Activated CD8-positive, alpha-beta T cell treated with anti-CD3 and anti-CD28 coated beads, Interleukin-2, amount 10 ng/mL, durations not matched to agents 7 days and 5 days (primary cell): ENCODE results near the gene FBXL15. TPM values are rescaled to one million over a fixed set of nuclear protein-coding genes. Genes with fewer than 3 reads are reported as not detected.

Experiments used
- ATAC-seq: fragments of 150-1000 bp; cut with Tn5 transposase; one replicate; pipeline ENCODE4 v1.10.0; 2021; ENCODE audit warnings: moderate library complexity
- CTCF ChIA-PET: fragments of 350-600 bp; sonication (Branson Sonifier 250); formaldehyde crosslinking; loops from one replicate; lab custom pipeline; 2021; ENCODE audit warnings: antibody characterized with exemption; lab: Charles Lee
- POLR2A ChIA-PET: fragments of 350-600 bp; sonication (Branson Sonifier 250); formaldehyde crosslinking; loops from one replicate; lab custom pipeline; 2021; ENCODE audit warnings: antibody characterized with exemption; lab: Charles Lee
- DNase-seq: peaks from one replicate; pipeline ENCODE4 v3.0.0-alpha.2; 2020
- H3K27ac Mint-ChIP-seq: one replicate; pipeline ENCODE4 v1.8.0; 2021; ENCODE audit warnings: mild to moderate bottlenecking, mixed read lengths
- H3K27me3 Mint-ChIP-seq: one replicate; pipeline ENCODE4 v1.8.0; 2021; ENCODE audit warnings: low read depth, mixed read lengths
- H3K36me3 Mint-ChIP-seq: one replicate; pipeline ENCODE4 v1.8.0; 2021; ENCODE audit warnings: low read depth, mixed read lengths
- H3K4me1 Mint-ChIP-seq: one replicate; pipeline ENCODE4 v1.8.0; 2021; ENCODE audit warnings: low read depth, mixed read lengths
- H3K4me3 Mint-ChIP-seq: one replicate; pipeline ENCODE4 v1.8.0; 2021; ENCODE audit warnings: mild to moderate bottlenecking, mixed read lengths
- H3K9me3 Mint-ChIP-seq: one replicate; pipeline ENCODE4 v1.8.0; 2022; ENCODE audit warnings: mixed read lengths; ENCODE audit not compliant: insufficient read depth
- total RNA-seq, 2 experiments: library from RNA; stranded (reverse); gene quantifications; one replicate each; pipeline ENCODE4 v1.2.3, GENCODE V29; 2021

The FBXL15 gene
- total RNA-seq, 2 experiments from 2014 or later = 12.7 to 13.8 TPM

- H3K27ac Mint-ChIP-seq = peak overlapping the region; percentile 52
- peak overlapping the region; percentile 53 for H3K4me3 Mint-ChIP-seq
- H3K36me3 Mint-ChIP-seq = peaks cover 40% of the 10 kb centered on the region
- no peak for DNase-seq
- POLR2A ChIA-PET = interaction anchor here (1.0 to 8.0 kb wide), 5 partner anchors 15 to 266 kb away, joined by 3 to 68 read pairs (median 4); partner anchors contain the start of gene FBXL15
- ATAC-seq = no peak
- CTCF ChIA-PET = interaction anchor here (0.8 to 10.7 kb wide), 25 partner anchors 8 to 229 kb away, joined by 3 to 156 read pairs (median 6); partner anchors contain the start of genes ACTR1A, C10orf95, CUEDC2 and ELOVL3
- no peaks in the 10 kb centered on the region for H3K9me3 Mint-ChIP-seq
- H3K27me3 Mint-ChIP-seq = no peaks in the 10 kb centered on the region
- H3K4me1 Mint-ChIP-seq = peaks cover 42% of the 10 kb centered on the region
Measured at GRCh38 chr10:102398172-102399020, 22.2 kb upstream of the FBXL15 start.

DNA sequence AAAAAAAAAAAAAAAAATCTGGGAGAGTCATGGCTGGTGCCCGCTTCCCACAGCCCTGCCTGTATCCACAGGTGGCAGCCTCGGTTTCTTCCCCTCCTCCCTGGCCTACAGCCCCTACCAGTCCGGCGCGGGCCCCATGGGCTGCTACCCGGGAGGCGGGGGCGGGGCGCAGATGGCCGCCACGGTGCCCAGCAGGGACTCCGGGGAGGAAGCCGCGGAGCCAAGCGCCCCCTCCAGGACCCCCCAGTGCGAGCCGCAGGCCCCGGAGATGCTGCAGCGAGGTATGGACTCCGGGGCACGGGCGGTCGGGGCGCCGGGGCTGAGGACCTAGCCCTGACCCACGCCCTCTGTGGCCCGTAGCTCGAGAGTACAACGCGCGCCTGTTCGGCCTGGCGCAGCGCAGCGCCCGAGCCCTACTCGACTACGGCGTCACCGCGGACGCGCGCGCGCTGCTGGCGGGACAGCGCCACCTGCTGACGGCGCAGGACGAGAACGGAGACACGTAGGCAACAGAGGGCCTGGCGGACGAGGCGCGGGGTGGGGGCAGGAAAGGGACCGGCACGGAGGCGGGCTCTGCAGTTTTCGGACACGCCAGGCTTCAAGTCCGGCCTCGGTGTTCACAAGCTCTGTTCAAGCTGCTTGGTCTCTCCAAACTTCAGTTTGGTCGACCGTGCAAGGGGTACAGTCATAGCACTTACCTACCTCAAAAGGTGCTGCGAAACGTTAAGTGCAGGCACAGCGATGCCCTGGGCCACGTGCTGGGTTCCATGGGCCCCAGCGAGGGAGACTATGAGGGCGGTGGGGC is 21.2 kb upstream of the FBXL15 start:
- H3K9me3 Mint-ChIP-seq = no peaks in the 10 kb centered on the region
- ChIA-PET POLR2A (interaction anchor here (1.3 to 8.0 kb wide), 5 partner anchors 11 to 168 kb away, joined by 3 to 68 read pairs (median 4); partner anchors contain the start of gene FBXL15), CTCF (interaction anchor here (0.7 to 10.7 kb wide), 30 partner anchors 8 to 242 kb away, joined by 3 to 156 read pairs (median 5); partner anchors contain the start of genes ACTR1A, C10orf95, CUEDC2 and ELOVL3)
- ATAC-seq (peak; percentile 63), DNase-seq (peak; percentile 92)
- peak overlapping the region; percentile 56 for H3K4me3 Mint-ChIP-seq
- peaks cover 40% of the 10 kb centered on the region for H3K36me3 Mint-ChIP-seq
- peak overlapping the region; percentile 78 for H3K27ac Mint-ChIP-seq
- peaks cover 39% of the 10 kb centered on the region for H3K4me1 Mint-ChIP-seq
- H3K27me3 Mint-ChIP-seq = no peaks in the 10 kb centered on the region

GRCh38 chr10:102400076-102400475 is 20.6 kb upstream of the FBXL15 start:
- Mint-ChIP-seq H3K4me3 (peak overlapping the region; percentile 56), H3K9me3 (no peaks in the 10 kb centered on the region), H3K27ac (peak overlapping the region; percentile 78), H3K27me3 (no peaks in the 10 kb centered on the region), H3K36me3 (peaks cover 40% of the 10 kb centered on the region), H3K4me1 (peaks cover 39% of the 10 kb centered on the region)
- DNase-seq (no peak), ATAC-seq (no peak)
- ChIA-PET POLR2A (interaction anchor here (1.3 to 8.0 kb wide), 4 partner anchors 10 to 168 kb away, joined by 3 to 68 read pairs (median 4); partner anchors contain the start of gene FBXL15), CTCF (interaction anchor here (1.2 to 10.7 kb wide), 17 partner anchors 10 to 242 kb away, joined by 3 to 156 read pairs (median 8); partner anchors contain the start of genes ACTR1A, C10orf95, ELOVL3 and FBXL15)

GRCh38 chr10:102400598-102401341 is 19.9 kb upstream of the FBXL15 start:
- no peaks in the 10 kb centered on the region for H3K9me3 Mint-ChIP-seq
- peak overlapping the region; percentile 12 for H3K4me3 Mint-ChIP-seq
- ChIA-PET CTCF (interaction anchor here (1.8 to 10.7 kb wide), 7 partner anchors 10 to 183 kb away, joined by 8 to 156 read pairs (median 15); partner anchors contain the start of genes ELOVL3 and FBXL15), POLR2A (interaction anchor here (1.7 to 8.0 kb wide), 2 partner anchors 21 to 169 kb away, joined by 3 to 68 read pairs; partner anchors contain the start of gene FBXL15)
- peaks cover 40% of the 10 kb centered on the region for H3K36me3 Mint-ChIP-seq
- DNase-seq = no peak
- no peaks in the 10 kb centered on the region for H3K27me3 Mint-ChIP-seq
- H3K4me1 Mint-ChIP-seq = peaks cover 39% of the 10 kb centered on the region
- peak overlapping the region; percentile 55 for H3K27ac Mint-ChIP-seq
- ATAC-seq = no peak

- no peak overlapping the region for H3K4me3 Mint-ChIP-seq
- H3K36me3 Mint-ChIP-seq = peaks cover 37% of the 10 kb centered on the region
- no peak overlapping the region for H3K27ac Mint-ChIP-seq
- no peak for DNase-seq
- ChIA-PET CTCF (interaction anchor here (10.7 kb wide), 1 partner anchor 172 kb away, joined by 156 read pairs; the partner anchor contains the start of gene ELOVL3), POLR2A (interaction anchor here (1.0 kb wide), 1 partner anchor 11 kb away, joined by 3 read pairs; no protein-coding TSS in a partner anchor)
- H3K27me3 Mint-ChIP-seq = no peaks in the 10 kb centered on the region
- no peaks in the 10 kb centered on the region for H3K9me3 Mint-ChIP-seq
- ATAC-seq = no peak
- H3K4me1 Mint-ChIP-seq = peaks cover 34% of the 10 kb centered on the region
Measured at GRCh38 chr10:102401342-102401654, 19.3 kb upstream of the FBXL15 start.

DNA sequence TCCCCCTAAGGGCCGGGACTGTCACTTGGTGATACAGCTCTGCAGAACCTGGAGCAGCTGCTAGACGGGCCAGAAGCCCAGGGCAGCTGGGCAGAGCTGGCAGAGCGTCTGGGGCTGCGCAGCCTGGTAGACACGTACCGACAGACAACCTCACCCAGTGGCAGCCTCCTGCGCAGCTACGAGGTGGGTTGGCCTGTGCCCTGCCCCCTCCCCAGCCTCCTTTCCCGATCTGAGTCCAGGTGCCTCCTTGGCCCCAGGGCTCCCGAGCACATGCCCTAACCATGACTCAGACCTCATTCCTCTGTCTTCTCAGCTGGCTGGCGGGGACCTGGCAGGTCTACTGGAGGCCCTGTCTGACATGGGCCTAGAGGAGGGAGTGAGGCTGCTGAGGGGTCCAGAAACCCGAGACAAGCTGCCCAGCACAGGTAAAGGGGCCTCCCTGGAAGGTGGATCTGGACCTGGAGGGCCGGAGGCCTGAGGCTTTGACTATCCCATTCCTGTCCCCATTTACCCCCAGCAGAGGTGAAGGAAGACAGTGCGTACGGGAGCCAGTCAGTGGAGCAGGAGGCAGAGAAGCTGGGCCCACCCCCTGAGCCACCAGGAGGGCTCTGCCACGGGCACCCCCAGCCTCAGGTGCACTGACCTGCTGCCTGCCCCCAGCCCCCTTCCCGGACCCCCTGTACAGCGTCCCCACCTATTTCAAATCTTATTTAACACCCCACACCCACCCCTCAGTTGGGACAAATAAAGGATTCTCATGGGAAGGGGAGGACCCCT is 18.7 kb upstream of the FBXL15 start:
- H3K4me3 Mint-ChIP-seq = no peak overlapping the region
- H3K27me3 Mint-ChIP-seq = no peaks in the 10 kb centered on the region
- H3K9me3 Mint-ChIP-seq = no peaks in the 10 kb centered on the region
- POLR2A ChIA-PET = interaction anchor here (1.0 kb wide), 1 partner anchor 11 kb away, joined by 3 read pairs; no protein-coding TSS in a partner anchor
- H3K27ac Mint-ChIP-seq = no peak overlapping the region
- no peak for ATAC-seq
- CTCF ChIA-PET = interaction anchor here (0.8 to 10.7 kb wide), 2 partner anchors 9 to 173 kb away, joined by 3 to 156 read pairs; partner anchors contain the start of gene ELOVL3
- H3K4me1 Mint-ChIP-seq = peaks cover 28% of the 10 kb centered on the region
- no peak for DNase-seq
- H3K36me3 Mint-ChIP-seq = peaks cover 32% of the 10 kb centered on the region

GRCh38 chr10:102402512-102402896 is 18.1 kb upstream of the FBXL15 start:
- ChIA-PET CTCF (interaction anchor here (0.8 to 10.7 kb wide), 7 partner anchors 7 to 175 kb away, joined by 3 to 156 read pairs (median 7); partner anchors contain the start of genes ELOVL3 and NFKB2), POLR2A (interaction anchor here (0.9 to 1.1 kb wide), 3 partner anchors 9 to 33 kb away, joined by 3 to 5 read pairs (median 4); no protein-coding TSS in a partner anchor)
- H3K27me3 Mint-ChIP-seq = no peaks in the 10 kb centered on the region
- peaks cover 28% of the 10 kb centered on the region for H3K36me3 Mint-ChIP-seq
- peaks cover 25% of the 10 kb centered on the region for H3K4me1 Mint-ChIP-seq
- ATAC-seq (no peak), DNase-seq (no peak)
- no peak overlapping the region for H3K4me3 Mint-ChIP-seq
- no peak overlapping the region for H3K27ac Mint-ChIP-seq
- no peaks in the 10 kb centered on the region for H3K9me3 Mint-ChIP-seq

- Mint-ChIP-seq H3K4me3 (no peak overlapping the region), H3K9me3 (no peaks in the 10 kb centered on the region), H3K36me3 (peaks cover 23% of the 10 kb centered on the region), H3K27me3 (peaks cover 2% of the 10 kb centered on the region), H3K27ac (no peak overlapping the region), H3K4me1 (peaks cover 23% of the 10 kb centered on the region)
- no peak for ATAC-seq
- no peak for DNase-seq
- ChIA-PET CTCF (interaction anchor here (0.6 to 3.9 kb wide), 9 partner anchors 8 to 176 kb away, joined by 3 to 30 read pairs (median 4); partner anchors contain the start of gene NFKB2), POLR2A (interaction anchor here (0.9 to 1.3 kb wide), 3 partner anchors 8 to 33 kb away, joined by 4 to 5 read pairs (median 4); partner anchors contain the start of gene NFKB2)
Measured at GRCh38 chr10:102403115-102403514, 17.5 kb upstream of the FBXL15 start.

GRCh38 chr10:102404361-102405107 is 16.1 kb upstream of the FBXL15 start:
- Mint-ChIP-seq H3K4me1 (peaks cover 19% of the 10 kb centered on the region), H3K27me3 (peaks cover 8% of the 10 kb centered on the region), H3K36me3 (peaks cover 14% of the 10 kb centered on the region), H3K9me3 (no peaks in the 10 kb centered on the region), H3K4me3 (no peak overlapping the region), H3K27ac (no peak overlapping the region)
- DNase-seq = no peak
- CTCF ChIA-PET = interaction anchor here (1.2 to 3.9 kb wide), 6 partner anchors 8 to 174 kb away, joined by 3 to 30 read pairs (median 6); partner anchors contain the start of gene NFKB2
- POLR2A ChIA-PET = interaction anchor here (1.3 to 2.3 kb wide), 2 partner anchors 9 kb away, joined by 4 to 14 read pairs; partner anchors contain the start of gene NFKB2
- no peak for ATAC-seq
